NCI-H446 (cell line): ENCODE results near the gene PFKFB3.
"Not testable (repeated sequence)": the region's sequence is repeated elsewhere in the genome, so short reads cannot be mapped to it uniquely, and the experiment has no call there.

Source experiments
- DNase-seq, 2 experiments: peaks; one replicate each; lab custom pipeline; 2025; lab: John Stamatoyannopoulos, UW

Gene PFKFB3

DNA sequence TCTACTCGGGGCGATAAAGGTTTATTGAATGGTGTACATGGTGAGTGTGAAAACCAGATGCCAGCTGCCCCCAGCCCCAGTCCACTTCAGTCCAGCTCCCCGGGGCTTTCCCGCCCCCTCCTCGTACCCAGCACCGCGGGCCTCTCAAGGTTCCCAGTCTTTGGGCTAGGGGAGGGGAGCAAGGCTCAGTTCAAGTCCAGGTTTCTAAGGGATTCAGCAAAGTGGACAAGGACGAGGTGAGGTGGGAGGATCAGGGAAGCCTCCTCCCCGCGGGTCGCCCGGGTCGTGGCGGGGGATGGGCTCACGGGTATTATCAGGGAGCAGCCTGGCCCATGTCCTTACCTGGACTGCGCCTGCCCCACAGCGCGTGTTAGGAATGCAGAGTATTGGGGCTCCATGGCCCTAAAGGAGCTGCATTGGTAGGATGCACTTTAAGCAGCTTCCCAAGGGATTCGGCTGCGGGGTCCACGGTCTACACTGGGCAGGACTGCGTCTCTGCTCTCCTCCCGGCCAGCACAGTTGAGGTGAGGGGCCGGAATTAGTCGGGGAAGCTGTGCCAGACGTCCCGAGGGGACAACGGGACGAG, 541 bp upstream of the PFKFB3 start:
- DNase-seq, result no peak

DNA sequence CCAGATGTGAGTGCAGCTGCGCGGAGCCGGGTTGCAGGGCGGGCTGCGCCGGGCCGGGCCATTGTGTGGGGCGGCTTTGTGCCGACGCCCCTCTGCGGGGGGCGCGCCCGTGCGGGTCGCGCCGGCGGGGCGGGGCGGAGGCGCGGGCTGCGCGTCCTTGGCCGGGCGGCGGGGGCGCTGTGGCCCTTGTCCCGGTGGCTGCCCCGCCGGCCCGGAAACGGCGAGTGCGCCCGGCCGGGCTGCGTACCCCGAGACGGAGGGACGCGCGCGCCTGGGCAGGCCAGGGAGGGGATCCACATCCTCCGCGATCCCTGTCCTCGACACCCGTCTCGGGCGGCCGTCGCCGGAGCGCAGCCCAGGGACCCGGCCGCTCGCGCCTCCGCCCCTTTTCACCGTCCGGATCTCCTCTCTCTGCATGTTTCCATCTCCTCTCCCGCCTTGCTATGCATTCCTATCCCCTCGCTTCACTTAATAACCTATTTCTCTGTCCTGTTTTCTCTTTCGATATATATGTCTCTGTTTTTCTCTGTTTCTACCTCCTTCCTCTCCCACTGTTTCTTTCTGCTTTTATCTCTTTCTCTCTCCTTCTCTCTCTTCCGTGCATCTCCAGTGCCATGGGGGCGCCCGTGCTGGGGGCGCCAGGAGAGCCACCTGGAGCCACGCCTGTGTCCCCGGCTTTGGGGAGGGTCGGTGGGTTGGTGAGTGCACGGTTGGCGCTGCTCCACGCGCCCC, 765 bp downstream of the PFKFB3 start:
- DNase-seq, result no peak

DNA sequence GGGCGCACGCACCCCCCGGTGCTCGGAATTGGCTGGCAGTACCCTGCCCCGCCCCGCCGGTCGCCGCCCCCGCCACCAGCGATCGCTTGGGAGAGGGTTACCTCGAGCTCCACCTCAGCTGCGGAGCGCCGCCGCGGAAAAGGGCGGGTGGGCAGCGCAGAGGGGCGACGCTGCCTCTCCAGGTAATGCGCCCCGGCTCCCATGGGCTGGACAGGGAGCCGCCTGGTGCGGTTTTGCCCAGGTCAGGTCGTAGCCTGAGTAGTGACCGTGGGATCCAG, 1.3 kb downstream of the PFKFB3 start:
- DNase-seq, result no peak

DNA sequence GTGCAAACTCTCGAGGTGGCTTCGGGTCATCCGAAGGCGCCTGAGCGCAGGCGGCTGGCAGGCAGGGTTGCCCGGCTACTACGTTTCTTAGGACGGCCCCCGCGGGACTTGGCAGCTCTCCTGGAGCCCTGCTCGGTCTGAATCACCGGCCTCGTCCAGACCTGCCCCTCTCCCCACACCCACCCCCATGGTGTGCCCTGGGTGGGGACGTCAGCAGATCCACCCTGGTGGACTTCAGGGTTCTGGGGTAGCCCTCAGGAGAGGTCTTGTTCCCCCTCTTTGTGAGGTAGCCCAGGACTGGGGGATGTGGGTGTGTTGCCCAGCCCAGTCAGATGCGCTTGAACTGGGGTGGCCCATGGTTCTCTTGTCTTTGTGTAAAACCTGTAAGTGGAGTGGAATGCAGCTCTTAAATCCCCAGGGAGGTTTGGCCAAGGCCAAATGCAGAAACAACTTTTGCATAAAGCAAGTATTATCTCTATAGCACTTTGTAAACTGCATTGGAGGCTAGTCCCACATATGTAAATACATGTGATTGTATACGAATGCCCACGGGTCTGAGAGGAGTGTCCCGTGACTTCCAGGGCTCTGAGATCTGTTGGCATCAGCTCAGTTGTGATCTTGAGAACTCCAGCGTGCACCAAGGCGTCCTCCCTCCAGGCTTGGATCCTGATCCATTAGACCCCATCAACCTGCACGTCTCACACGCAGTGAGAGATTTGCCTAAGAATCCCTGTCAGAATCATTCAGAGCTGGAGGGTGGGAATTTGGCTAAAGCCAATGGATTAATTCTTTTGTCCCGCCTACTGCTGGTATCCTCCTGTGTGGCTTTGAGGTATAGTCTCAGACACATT, 1.8 kb downstream of the PFKFB3 start:
- no peak for DNase-seq

DNA sequence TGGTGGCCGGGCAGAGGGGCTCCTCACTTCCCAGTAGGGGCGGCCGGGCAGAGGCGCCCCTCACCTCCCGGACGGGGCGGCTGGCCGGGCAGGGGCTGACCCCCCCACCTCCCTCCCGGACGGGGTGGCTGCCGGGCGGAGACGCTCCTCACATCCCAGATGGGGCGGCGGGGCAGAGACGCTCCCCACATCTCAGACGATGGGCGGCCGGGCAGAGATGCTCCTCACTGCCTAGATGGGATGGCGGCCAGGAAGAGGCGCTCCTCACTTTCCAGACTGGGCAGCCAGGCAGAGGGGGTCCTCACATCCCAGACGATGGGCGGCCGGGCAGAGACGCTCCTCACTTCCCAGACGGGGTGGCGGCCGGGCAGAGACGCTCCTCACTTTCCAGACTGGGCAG, 3.8 kb downstream of the PFKFB3 start:
- DNase-seq, result not testable (repeated sequence)

DNA sequence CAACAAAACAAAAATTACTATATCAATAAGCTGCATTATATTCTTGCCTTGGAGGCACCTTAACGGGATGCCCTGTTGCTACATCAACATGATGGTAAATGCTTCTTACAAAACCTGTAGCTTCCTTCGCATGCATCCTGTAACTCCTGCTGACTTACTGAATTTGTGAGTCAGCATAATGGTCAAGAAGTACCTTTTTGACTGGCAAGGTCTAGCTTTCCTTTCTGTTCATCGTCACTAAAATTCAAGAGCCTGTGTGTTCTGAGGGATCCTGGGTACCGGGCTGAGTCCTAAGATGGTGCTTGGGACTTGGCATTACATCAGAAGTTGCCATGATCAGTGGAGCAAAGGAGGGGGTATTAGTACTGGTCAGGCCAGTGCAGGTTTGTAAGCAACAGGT, 4.9 kb downstream of the PFKFB3 start:
- DNase-seq, result no peak

DNA sequence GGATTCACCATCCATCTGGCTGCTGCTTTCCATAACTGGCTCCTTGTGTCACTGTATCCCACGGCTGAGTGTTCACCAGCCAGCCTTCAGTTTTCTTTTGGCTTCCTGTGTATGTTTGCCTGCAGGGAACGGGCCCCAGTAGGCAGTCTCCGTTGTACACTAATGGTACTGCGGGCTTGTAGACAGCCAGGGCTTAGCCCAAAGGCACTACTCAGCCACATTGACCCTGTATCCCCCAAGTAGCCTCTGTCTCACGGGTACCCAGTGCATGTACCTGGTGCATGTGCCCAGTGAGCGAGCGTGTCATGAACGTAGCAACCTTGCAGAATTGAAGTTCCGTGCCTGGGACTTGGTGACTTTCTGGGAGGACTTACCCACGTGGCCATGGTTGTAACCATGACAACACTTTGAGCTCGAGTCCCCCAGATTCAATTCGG, 6.1 kb downstream of the PFKFB3 start:
- no peak for DNase-seq

DNA sequence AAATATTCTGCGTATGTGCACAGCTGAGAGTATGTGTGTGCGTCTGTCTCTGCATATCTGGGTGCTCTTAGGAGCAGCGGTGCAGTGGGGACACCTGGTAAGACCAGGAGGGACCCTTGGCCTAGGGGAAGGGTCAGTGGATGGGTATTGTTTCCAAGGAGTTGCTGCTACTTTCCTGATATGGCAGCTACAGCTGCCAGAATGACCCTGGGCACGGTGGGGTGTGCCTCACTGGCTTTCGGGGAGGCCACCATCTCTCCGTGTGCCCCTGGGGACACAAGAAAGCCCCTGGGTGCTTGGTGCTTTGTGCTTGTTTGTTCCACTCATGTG, 8.6 kb downstream of the PFKFB3 start:
- DNase-seq, result no peak

DNA sequence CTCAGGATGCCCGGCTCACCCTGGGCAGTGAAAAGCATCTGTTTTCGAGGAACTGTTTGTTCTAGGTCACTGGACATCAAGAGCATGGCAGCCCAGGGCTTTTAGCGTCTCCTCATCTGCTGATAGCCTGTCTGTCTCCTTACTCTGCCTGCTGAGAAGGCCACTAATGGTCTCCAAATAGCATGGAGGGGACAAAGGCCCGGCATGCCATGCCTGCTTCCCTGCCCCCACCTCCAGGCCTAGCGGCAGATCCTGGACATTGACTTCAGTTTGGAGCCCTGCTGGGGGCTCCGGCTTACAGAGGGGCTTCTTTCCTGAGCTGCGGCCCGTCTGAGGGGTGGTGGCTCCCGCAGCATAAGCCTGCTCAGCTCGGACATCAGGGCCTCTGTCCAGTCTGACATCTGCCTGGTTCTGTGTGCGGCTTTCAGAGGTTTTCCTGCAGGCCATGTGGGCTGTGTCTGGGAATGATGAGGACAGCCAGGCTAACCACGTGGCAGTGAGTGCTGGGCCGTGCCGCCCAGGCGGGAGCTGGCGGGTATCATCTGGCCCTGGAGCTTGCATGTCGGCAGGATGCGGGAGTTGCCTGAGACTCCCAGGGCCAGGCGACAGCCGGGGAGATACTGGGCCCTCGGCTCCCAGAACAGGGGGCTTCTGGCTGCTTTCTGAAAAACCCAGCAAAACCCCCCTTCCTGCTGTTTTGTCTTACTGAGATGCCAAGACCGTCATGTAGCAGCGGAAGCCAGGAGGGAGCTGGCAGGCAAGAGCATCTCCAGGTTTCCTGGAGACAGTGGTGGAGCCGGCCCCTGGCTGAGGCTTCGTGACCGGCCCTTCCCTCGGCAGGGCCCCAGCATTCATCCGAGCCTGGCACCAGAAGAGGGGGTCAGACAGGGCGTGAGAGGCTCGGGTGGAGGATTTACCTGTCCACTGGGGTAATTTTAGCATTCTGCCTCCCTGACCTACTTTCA, 9.2 kb downstream of the PFKFB3 start:
- no peak for DNase-seq

DNA sequence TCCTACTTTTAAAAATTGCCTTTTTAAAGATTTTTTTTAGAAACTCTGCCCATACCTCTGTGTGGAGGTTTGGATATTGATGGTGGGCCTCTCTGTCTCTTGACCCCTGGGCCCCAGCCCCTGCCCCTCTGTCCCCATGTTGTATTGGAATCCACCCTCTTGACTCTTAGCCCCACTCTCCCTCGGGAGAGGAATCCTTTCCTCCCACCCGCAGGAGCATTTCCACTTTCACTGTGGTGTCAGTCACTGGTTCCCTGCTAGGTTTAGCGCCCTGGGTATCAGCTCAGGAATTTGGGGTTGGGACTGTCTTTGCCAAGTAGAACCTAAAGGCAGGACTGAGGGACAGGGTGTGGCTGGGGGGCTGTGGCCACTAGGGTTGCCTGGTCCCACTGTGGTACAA, 10.1 kb downstream of the PFKFB3 start:
- no peak for DNase-seq

DNA sequence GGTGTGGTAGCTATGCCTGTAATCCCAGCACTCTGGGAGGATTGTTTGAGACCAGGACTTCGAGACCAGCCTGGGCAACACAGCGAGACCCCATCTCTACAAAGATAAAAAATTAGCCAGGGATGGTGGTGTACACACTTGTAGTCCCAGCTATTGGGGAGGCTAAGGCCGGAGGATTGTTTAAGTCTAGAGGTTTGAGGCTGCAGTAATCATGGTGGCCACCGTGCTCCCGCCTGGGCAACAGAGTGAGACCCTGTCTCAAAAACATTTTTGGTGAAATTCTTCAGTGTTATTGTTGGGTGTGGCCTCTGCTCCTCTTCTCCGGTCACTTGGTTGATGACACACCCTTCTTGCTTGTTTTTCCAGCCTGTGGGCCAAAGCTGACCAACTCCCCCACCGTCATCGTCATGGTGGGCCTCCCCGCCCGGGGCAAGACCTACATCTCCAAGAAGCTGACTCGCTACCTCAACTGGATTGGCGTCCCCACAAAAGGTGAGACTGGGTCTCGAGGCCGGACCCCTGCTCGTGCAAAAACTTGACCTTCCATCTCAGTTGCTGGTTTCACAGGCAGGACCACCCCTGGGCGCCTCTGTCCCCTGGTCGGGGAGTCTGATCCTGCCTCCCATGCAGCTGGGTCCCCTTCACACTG, 10.6 kb downstream of the PFKFB3 start:
- DNase-seq, result no peak

DNA sequence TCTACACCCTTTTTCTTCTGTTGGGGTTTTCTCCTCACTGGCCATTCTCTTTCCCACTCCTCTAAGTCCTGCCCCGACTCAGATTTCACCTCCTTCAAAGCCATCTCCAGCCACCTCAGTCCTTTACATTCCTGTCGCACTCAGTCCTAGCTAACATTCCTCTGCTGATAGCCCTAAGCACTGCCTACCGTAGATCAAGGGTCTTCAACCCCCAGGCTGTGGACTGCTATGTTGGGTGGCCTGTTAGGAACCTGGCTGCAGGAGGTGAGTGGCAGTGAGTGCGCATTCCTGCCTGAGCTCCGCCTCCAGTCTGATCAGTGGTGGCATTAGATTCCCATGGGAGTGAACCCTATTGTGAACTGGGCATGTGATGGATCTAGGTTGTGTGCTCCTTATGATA, 11.2 kb downstream of the PFKFB3 start:
- no peak for DNase-seq

DNA sequence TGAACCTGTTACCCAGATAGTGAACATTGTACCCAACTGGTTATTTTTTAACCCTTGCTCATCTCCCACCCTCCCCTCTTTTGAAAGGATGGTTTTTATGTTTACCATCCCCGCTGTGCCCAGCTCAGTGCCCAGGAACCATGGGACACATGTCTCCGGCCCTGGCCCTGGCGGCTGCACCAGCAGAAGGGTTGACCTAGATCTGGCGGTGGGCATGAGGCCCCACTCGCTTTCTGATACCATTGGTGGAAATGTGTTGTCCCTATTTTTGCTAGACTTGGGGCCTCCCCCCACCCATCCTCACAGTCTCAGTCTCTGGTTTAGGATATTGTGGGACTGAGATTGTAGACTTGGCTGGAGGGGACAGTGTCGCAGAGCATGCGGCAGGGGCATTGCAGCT, 11.9 kb downstream of the PFKFB3 start:
- DNase-seq, result no peak

DNA sequence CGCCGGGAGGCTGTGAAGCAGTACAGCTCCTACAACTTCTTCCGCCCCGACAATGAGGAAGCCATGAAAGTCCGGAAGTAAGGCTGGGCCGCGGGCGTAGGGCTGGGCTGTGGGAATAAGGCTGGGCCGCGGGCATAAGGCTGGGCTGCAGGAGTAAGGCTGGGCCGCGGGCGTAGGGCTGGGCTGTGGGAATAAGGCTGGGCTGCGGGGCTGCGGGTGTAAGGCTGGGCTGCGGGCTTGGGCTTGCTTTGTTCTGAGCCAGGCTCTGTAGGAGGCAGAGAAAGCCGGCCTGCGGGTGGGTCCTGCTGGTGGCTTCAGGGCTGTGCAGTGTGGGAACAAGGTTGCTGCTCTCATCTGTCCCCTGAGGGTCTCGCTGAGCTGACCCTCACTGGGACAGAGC, 12.5 kb downstream of the PFKFB3 start:
- DNase-seq, result no peak

DNA sequence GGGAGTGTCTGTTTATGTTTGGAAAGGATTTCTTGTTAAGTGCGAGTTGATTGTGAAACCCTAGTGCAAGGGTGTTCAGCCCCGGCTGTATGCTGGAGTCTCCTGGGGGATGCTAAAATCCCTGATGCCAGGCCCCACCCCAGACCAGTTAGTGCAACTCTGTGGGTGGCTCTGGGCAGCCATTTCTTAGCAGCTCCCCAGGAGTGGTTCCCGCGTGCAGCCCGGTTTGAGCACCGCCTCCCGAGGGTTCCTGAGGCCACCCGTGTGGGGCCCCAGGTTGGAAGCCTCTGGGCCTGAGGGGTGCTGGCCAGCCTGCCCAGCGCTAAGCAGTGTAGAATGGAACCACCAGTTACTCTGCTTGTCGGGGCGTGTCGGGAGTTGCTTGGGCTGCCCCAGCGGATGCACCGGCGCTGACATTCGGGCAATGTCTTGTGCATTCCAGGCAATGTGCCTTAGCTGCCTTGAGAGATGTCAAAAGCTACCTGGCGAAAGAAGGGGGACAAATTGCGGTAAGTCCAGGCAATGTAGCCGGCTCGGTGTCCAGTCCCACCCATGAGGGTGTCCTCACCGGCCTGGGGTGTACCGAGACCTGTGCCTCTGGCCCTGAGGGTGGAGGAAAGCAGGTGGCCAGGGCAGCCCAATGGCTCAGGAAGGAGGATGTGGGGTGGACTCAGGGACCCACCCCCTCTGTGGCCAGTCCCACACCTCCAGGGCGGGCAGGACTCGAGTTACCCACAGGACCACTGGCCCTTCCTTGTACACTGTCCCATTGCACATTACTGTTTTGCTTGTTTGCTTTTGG, 13.2 kb downstream of the PFKFB3 start:
- DNase-seq, result no peak

DNA sequence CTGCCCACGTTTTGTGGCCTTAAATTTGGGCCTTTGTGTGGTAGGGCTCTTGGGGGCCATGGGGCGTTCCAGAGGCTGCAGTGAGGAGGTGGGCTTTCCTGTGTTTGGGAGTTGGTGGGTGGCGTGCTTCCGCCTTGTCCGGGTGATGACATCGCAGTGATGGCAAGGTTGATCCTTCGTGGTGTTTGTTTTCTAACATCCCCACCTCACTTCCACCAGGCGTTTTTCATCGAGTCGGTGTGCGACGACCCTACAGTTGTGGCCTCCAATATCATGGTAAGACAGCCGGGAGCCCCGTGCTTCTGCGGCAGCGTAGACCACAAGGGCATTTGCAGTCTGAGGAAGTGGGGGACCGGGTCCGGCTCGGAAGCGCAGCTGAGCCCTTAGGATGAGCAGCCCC, 14.2 kb downstream of the PFKFB3 start:
- no peak for DNase-seq

DNA sequence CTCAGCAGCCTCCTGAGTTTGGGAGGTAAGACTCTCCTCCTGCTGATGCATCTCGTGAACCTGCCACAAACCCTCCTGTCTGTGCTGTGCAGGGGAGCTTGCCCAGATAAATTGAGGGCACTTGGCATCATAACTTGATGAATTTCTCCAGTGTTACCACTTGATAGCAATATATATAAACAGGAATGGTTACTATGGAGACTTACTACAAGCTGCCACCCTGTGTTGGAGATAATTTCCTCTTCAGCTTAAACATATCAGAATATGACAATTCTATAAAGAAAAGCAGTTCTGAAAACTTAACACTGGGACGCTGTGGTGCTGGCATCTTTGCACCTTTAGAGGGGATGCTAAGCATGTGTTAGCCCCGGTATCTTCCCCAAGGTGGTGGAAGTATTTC, 14.9 kb downstream of the PFKFB3 start:
- no peak for DNase-seq

DNA sequence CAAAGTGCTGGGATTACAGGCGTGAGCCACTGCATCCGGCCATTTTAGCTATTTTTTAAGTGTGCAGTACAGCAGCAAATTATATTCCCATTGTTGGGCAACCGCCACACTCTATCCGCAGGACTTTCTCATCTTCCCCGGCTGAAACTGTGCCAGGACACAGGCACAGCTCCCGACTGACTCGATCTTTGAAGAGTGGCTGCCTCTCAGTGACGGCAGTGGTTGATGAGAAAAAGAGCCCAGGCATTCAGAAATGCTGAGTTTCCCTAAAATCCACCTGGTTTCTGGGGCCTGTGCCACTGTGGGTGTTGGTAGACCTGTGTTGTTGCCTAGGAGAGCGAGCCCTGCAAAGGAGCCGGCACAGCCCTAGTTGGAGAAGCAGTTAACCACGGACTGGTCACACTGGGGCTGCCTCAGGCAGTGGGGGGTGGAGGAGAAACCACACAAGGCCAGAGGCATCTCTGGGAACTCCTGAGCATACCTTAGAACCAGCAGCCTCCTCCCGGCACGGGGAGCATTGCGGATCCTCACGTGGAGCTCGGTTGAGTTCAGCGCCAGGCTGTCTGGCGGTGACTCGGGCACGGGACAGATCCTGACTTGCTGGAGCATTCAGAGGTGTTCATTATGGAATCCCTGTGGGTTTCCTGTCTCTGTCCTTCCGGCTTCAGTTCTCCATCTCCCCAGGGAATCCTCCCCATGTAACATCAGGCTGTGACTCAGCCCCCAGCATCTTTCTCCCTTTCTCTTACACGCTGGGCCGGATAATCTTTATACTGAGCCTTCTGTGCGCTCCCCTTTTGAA, 16.2 kb downstream of the PFKFB3 start:
- DNase-seq, result no peak

DNA sequence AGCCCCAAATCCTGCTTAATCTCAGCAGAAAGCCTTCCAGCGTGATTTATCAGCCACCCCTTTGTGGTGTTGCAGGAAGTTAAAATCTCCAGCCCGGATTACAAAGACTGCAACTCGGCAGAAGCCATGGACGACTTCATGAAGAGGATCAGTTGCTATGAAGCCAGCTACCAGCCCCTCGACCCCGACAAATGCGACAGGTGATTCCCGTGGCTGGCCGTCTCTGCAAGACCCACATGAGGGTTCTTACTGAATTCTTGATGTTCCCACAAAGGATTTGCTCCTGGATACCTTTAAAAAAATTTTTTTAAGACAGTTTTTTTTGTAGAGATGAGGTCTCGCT, 16.7 kb downstream of the PFKFB3 start:
- no peak for DNase-seq
